Type B pancreatic cell (in vitro differentiated cells): ENCODE data around the gene AHCYL2. TPM values are rescaled to one million over a fixed set of nuclear protein-coding genes. Genes with fewer than 3 reads are reported as not detected.

ENCODE experiments used
- DNase-seq: peaks from one replicate; pipeline ENCODE4 v3.0.0; 2021; ENCODE audit warnings: mixed read lengths; ENCODE audit not compliant: unreplicated experiment; ENCODE audit errors: extremely low spot score
- H3K27ac Mint-ChIP-seq: 2 replicates; pipeline ENCODE4 v1.8.0; 2021; ENCODE audit warnings: mild to moderate bottlenecking, mixed read lengths
- H3K27me3 Mint-ChIP-seq: 2 replicates; pipeline ENCODE4 v1.8.0; 2021; ENCODE audit warnings: mixed read lengths
- H3K36me3 Mint-ChIP-seq: 2 replicates; pipeline ENCODE4 v1.8.0; 2021; ENCODE audit warnings: mixed read lengths
- H3K4me1 Mint-ChIP-seq: one replicate; pipeline ENCODE4 v1.8.0; 2021; ENCODE audit warnings: mixed read lengths; ENCODE audit not compliant: unreplicated experiment
- H3K4me3 Mint-ChIP-seq: 2 replicates; pipeline ENCODE4 v1.8.0; 2021; ENCODE audit warnings: mild to moderate bottlenecking, mixed read lengths
- H3K9me3 Mint-ChIP-seq: 2 replicates; pipeline ENCODE4 v1.8.0; 2021; ENCODE audit warnings: mixed read lengths
- CTCF ChIP-seq: fragments of 200-600 bp; sonication (generic); conservative IDR thresholded peaks from 2 replicates; pipeline ENCODE4 v1.5.0; 2021; ENCODE audit warnings: antibody characterized with exemption, mild to moderate bottlenecking
- total RNA-seq: library from RNA; stranded (reverse); gene quantifications from 2 replicates; pipeline ENCODE4 v1.2.1, GENCODE V29; 2021; ENCODE audit warnings: low replicate concordance

Gene AHCYL2
- total RNA-seq, 1 donor from 2014 or later, result 27.8 TPM

- no peak overlapping the region for H3K27ac Mint-ChIP-seq
- DNase-seq, result no peak
- H3K27me3 Mint-ChIP-seq, result no peaks in the 10 kb centered on the region
- TF ChIP-seq CTCF, result no peak
- peaks cover 17% of the 10 kb centered on the region for H3K36me3 Mint-ChIP-seq
- peaks cover 5% of the 10 kb centered on the region for H3K9me3 Mint-ChIP-seq
- H3K4me3 Mint-ChIP-seq, result no peak overlapping the region
- no peaks in the 10 kb centered on the region for H3K4me1 Mint-ChIP-seq
Observed at GRCh38 chr7:129452589-129453231, 227.9 kb downstream of the AHCYL2 start.

DNA sequence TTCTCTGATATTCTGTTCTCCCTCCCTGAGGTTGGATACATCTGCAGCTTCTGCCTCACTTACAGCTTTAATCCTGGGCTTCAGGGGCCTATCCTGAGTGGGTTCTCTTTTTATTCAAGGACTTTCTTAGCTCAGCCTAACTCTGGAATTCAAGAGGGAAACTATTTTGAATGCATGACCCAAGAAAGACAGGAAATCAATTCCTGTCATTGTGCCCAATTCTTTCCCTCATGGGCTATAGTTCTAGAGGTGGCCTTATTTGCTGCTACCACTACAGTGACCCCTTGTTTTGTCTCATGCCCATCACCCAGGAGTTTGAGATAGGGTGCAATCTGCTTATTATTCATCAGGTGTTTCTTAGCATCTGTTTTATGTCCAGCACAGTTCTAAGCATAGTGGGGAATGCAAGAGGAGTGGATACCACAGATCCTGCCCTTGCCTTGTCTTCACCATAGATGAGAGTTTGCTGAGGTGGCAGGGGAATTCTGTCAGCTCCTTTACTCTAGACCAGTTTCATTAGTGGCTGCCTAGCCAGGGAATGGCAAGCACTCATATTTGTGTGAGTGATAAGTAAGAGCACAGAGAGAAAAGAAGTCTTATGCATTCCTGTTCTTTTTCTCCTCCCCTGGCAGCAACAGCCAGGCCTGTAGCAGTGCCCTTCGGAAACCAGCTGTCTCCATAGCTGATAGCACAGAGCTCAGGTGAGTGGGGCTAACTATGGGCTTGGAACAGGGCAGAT is 228.8 kb downstream of the AHCYL2 start:
- H3K27ac Mint-ChIP-seq, result no peak overlapping the region

DNA sequence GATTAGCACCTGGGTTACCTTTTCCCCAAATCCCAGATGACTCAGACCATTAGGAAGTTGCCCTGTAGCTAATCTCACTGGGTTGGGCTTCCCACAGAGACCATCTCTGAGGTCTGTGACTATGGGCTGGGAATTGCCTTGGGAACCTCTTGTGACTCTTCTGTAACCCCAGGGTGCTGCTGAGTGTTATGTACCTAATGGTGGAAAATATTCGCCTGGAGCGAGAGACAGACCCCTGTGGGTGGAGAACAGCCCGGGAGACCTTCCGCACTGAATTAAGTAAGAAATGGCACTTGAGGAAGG is 229.4 kb downstream of the AHCYL2 start:
- no peaks in the 10 kb centered on the region for H3K4me1 Mint-ChIP-seq
- TF ChIP-seq CTCF, result no peak
- H3K36me3 Mint-ChIP-seq, result peaks cover 9% of the 10 kb centered on the region
- no peak overlapping the region for H3K4me3 Mint-ChIP-seq
- no peaks in the 10 kb centered on the region for H3K9me3 Mint-ChIP-seq
- DNase-seq, result no peak
- no peak overlapping the region for H3K27ac Mint-ChIP-seq
- H3K27me3 Mint-ChIP-seq, result no peaks in the 10 kb centered on the region

More for the DNA sequence above, 228.8 kb downstream of the AHCYL2 start:
- H3K36me3 Mint-ChIP-seq, result peaks cover 14% of the 10 kb centered on the region
- peaks cover 3% of the 10 kb centered on the region for H3K9me3 Mint-ChIP-seq
- H3K4me3 Mint-ChIP-seq, result no peak overlapping the region
- no peaks in the 10 kb centered on the region for H3K4me1 Mint-ChIP-seq
- no peak for DNase-seq
- H3K27me3 Mint-ChIP-seq, result no peaks in the 10 kb centered on the region
- no peak for TF ChIP-seq CTCF

DNA sequence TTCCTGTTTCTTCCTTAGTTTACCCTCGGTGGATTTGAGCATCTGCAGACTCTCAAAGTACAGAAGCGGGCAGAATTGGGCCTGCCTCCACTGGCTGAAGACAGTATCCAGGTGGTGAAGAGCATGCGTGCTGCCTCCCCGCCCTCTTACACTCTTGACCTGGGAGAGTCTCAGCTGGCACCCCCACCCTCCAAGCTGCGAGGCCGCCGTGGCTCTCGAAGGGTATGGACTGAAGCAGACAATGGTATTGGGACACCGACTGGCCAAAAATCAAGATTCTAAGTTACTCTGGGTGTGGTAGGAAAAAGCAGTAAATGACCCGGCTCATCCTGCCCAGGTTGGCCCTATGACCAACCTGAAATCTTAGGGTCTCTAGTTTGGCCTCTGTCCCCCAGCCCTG is 231.6 kb downstream of the AHCYL2 start:
- Mint-ChIP-seq H3K36me3 (no peaks in the 10 kb centered on the region), H3K9me3 (no peaks in the 10 kb centered on the region)
- no peak for TF ChIP-seq CTCF

DNA sequence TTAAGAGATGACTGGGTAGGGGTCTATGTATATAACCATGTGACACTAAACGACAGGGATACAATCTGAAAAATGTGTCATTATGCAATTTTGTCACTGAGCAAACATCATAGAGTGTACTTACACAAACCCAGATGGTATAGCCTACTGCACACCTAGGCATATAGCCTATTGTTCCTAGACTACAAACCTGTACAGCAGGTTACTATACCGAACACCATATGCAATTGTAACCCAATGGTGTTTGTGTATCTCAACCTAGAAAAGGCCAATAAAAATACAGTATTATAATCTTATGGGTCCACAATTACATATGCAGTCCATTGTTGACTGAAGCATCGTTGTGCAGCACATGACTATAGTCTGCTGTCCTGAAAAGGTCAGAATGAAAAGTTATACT is 232.3 kb downstream of the AHCYL2 start:
- Mint-ChIP-seq H3K36me3 (no peaks in the 10 kb centered on the region), H3K27me3 (no peaks in the 10 kb centered on the region), H3K4me1 (no peaks in the 10 kb centered on the region), H3K9me3 (no peaks in the 10 kb centered on the region), H3K27ac (no peak overlapping the region), H3K4me3 (no peak overlapping the region)
- DNase-seq, result no peak
- TF ChIP-seq CTCF, result no peak

More for the DNA sequence above, 231.6 kb downstream of the AHCYL2 start:
- no peaks in the 10 kb centered on the region for H3K27me3 Mint-ChIP-seq
- no peaks in the 10 kb centered on the region for H3K4me1 Mint-ChIP-seq
- no peak overlapping the region for H3K27ac Mint-ChIP-seq
- no peak for DNase-seq
- no peak overlapping the region for H3K4me3 Mint-ChIP-seq
